Keratinocyte (primary cell): ENCODE data around the gene ENTR1.

Experiments used
- EZH2 ChIP-seq: IDR thresholded peaks from one replicate; pipeline ENCODE4 v1.6.1; 2012; ENCODE audit warnings: inconsistent platforms, mild to moderate bottlenecking, low read length, moderate library complexity
- TF ChIP-seq, protein P1 (sequence below), 3 experiments: IDR thresholded peaks in 1 of 3; conservative IDR thresholded peaks in 1 of 3; optimal IDR thresholded peaks in 1 of 3; 2 replicates in 2 of 3; 3 replicates in 1 of 3; pipeline versions ENCODE3 to v1.5.1; 2011; ENCODE audit warnings: low read length in 3 of 3, mild to moderate bottlenecking in 3 of 3, moderate library complexity in 2 of 3, control low read depth in 1 of 3, inconsistent platforms in 1 of 3; ENCODE audit not compliant: insufficient read depth in 2 of 3; ENCODE audit errors: extremely low read depth in 1 of 3

DNA sequence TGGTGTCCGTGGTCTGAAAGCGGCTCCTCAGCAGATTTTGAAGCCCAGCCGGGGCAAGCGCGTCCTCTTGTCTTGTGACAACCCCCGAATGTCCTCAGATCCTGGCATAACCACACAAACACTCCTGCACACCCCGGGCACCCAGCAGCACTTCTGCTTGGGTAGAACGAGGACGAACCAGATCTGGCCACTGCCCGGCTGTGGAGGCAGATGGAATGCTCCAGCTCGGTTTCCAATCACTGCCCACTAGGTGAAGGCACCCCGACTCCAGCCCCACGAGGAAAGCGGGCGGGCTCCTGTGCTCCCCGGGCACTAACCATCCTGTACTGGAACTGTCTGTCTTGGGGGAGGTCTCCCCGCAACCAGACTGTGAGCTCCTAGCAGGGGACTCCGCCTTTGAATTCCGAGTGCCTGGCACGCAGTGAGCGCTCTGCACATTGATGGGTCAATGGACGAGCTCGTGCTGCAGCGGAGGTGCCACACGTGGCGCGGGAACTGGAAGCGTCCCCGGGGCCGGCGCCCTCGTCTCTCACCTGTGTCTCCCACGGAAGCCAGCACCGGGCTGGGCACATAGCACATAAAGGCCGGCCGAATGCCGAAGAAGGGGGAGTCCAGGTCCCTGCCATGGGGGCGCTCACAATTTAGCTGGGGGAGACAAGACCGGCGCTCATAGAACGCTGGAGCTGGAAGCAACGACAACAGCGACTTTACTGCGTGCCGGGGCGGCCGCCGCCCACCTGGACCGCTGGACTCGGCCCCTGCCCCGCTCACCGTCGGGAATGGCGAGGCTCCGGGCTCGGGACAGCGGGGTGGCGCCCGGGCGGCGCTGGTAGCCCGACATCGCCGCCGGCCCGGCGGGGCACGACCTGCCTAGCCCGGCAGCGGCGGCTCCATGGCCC lies 608 bp downstream of the ENTR1 start:
- TF ChIP-seq EZH2, result no peak
- TF ChIP-seq, protein P1, sequence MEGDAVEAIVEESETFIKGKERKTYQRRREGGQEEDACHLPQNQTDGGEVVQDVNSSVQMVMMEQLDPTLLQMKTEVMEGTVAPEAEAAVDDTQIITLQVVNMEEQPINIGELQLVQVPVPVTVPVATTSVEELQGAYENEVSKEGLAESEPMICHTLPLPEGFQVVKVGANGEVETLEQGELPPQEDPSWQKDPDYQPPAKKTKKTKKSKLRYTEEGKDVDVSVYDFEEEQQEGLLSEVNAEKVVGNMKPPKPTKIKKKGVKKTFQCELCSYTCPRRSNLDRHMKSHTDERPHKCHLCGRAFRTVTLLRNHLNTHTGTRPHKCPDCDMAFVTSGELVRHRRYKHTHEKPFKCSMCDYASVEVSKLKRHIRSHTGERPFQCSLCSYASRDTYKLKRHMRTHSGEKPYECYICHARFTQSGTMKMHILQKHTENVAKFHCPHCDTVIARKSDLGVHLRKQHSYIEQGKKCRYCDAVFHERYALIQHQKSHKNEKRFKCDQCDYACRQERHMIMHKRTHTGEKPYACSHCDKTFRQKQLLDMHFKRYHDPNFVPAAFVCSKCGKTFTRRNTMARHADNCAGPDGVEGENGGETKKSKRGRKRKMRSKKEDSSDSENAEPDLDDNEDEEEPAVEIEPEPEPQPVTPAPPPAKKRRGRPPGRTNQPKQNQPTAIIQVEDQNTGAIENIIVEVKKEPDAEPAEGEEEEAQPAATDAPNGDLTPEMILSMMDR (optimal IDR thresholded peaks at IDR 0.05 in 1 of 3, IDR thresholded peaks at IDR 0.05 in 1 of 3, conservative IDR thresholded peaks at IDR 0.05 in 1 of 3; ENCODE audit: extremely low read depth in 1 of 3, insufficient read depth in 2 of 3, low read length in 3 of 3), result no peak
